H7 (cell line): ENCODE data around the gene RPL38. TPM values are rescaled to one million over a fixed set of nuclear protein-coding genes. Genes with fewer than 3 reads are reported as not detected.

Source experiments
- DNase-seq: peaks from one replicate; pipeline ENCODE4 v3.0.0; 2012
- H3K27me3 ChIP-seq: 2 replicates; pipeline ENCODE4 v1.6.0; 2011; ENCODE audit warnings: mild to moderate bottlenecking, low read length; ENCODE audit not compliant: control insufficient read depth, insufficient read depth
- H3K36me3 ChIP-seq: replicated peaks from 2 replicates; pipeline ENCODE4 v1.5.1; 2011; ENCODE audit warnings: low read length; ENCODE audit not compliant: control insufficient read depth, insufficient read depth
- H3K4me3 ChIP-seq: 2 replicates; pipeline ENCODE4 v1.5.1; 2011; ENCODE audit warnings: low read depth, mild to moderate bottlenecking, control low read depth, low read length, moderate library complexity; ENCODE audit not compliant: insufficient read depth
- total RNA-seq: library from RNA; depleted of rRNA; stranded (reverse); fragments of >200 nt; shearing (Covaris generic); gene quantifications from 2 replicates; pipeline ENCODE4 v1.2.3, GENCODE V29; 2014; rRNA removed

RPL38 gene
- total RNA-seq, result 1,534 and 2,134 TPM in 2 replicates

DNA sequence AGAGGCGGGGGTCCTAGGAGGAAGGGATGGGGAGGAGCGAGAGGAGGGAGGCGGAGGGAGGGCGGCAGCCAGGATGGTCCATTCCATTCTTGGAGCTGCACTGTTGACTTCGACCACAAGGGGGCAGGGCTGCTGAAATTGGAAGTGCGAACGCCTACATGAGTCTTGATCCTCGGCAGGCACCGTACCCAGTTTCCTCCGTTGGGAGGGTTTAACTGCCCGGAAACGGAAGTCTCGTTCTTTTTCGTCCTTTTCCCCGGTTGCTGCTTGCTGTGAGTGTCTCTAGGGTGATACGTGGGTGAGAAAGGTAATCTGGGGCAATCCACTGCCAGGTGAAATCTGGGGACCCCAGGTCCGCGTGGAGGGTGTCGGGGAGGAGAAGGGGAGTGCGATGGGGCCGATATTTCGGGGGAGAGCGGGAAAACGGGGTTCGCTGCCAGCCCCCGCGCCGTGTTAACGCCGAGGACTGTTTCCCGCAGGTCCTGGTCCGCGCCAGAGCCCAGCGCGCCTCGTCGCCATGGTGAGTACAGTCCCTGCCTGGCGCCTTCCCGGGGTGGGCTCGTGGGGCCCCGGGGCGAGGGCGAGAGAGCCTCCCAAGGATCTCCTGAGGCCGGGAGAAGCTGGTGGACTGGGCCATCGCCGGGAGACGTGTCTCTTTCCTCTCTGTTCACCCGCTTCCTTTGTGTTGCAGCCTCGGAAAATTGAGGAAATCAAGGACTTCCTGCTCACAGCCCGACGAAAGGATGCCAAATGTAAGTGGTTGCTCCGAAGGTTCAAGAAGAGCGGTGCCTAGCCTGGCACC is at the start of gene RPL38:
Gene RPL38, plus strand, starts transcription at position 240 of the 802 bp plus-strand sequence. Its CDS starts 278 bp downstream, at position 518.
- DNase-seq, result peak; percentile 98
- Histone ChIP-seq H3K36me3 (peaks cover 23% of the 10 kb centered on the region), H3K4me3 (peak within 1 kb of the TSS; percentile 91), H3K27me3 (peaks cover 14% of the 10 kb centered on the region)

DNA sequence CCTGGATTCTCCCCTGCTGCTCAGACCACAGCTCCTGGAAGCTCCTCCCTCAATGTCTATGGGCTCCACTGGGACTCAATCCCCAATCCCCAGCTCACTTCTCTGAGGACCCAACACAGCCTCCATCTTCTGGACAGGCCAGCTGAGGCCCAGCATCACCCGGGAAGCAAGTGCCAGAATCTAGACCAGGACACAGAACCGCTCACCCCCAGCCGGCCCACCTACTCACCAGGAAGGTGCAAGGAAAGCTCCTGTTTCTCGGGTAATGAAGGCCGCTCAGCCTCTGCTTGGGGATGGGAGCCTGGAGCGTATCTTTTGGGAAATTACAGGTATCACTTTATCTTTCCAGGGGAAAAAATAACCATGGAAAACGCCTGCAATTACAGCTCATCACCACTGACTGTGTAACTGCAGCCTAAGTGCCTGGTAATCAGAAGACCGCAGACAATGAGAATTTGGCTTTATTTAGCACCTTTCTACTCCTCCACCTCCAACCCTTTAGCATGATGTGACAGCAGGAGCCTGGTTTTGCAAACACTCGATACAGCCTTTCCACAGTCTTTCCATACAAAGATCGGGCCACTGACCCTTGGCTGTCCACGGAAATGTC is 49.6 kb upstream of the RPL38 start:
- DNase-seq, result no peak
- Histone ChIP-seq H3K27me3 (no peaks in the 10 kb centered on the region), H3K4me3 (no peak overlapping the region), H3K36me3 (no peaks in the 10 kb centered on the region)

DNA sequence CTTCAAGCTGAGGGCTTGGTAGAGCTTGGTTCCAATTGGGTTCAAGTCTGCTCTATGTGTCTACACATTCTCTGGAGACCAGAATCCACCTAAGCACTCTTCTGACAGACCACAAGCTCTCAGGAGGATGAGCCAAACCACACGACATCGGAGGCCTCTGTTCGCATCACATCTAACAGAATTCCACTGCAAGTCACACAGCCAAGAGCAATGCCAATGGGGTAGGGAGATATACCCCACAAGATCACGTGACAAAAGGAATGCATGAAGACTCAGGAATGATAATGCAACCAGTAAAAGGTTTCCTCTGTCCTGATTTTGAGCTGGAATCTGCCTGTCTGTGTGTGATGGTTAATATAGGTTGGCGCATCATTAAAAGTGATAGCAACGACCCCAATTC is 46.6 kb upstream of the RPL38 start:
- DNase-seq, result no peak
- Histone ChIP-seq H3K4me3 (no peak overlapping the region), H3K36me3 (no peaks in the 10 kb centered on the region), H3K27me3 (no peaks in the 10 kb centered on the region)

DNA sequence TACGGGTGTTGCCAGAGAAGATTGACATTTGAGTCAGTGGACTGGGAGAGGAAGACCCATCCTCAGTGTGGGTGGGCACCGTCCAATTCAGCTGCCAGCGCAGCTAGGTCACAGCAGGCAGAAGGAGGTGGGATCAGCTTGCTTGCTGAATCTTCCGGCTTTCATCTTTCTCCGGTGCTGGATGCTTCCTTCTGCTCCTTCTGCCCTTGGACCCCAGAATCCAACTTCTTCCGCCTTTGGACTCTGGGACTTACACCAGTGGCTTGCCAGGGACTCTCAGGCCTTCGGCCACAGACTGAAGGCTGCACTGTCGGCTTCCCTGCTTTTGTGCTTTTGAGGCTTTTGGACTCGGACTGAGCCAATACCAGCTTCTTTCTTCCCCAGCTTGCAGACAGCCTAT is 46.1 kb upstream of the RPL38 start:
- no peaks in the 10 kb centered on the region for H3K27me3 ChIP-seq
- DNase-seq, result no peak
- no peaks in the 10 kb centered on the region for H3K36me3 ChIP-seq
- H3K4me3 ChIP-seq, result no peak overlapping the region

DNA sequence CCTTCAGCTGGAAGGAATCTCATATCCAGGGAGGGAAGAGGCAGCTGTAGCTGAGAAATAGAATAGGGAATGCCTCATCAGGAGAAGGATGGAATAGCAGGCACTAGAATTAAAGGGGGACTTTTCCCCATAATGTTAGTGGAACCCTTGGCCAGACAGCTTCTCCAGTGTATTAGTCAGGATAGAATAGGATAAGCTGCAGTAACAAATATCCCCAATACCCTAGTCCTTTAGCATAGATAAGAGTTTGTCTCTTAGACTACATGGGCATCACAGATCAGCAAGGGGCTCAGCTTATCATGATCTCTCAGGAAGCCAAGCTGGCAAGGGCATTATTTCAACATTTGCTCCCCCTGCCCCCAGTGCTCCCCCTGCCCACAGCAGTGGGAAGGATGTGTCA is 44.7 kb upstream of the RPL38 start:
- no peaks in the 10 kb centered on the region for H3K27me3 ChIP-seq
- H3K4me3 ChIP-seq, result no peak overlapping the region
- DNase-seq, result no peak
- no peaks in the 10 kb centered on the region for H3K36me3 ChIP-seq

DNA sequence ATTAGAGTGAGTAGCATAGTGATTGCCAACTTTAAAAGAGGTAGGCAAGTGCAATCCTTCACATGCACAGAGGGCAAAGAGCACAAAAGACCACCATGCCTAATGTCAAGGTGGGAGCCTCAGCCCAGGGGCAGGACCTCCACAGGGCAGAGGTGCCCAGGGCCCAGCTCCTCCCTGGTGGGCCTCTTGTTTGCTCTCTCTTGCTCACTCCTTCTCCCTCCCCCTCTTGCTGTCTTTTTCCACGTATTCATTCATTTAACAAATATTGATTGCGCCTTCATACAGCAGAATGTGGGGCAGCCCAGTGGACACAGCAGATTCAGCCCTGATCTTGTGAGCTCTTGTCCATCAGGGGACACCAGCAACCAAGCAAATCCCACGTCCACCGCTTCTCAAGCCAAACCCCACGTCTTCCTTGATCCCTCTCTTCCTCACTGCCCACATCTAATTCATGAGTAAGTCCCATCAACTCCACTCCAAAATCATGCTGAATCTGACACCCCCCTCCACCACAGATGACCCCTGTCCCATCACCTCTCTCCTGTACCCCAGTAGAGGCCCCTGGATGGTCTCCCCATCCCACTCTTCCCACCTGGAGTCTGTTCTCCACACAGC is 44.1 kb upstream of the RPL38 start:
- Histone ChIP-seq H3K27me3 (no peaks in the 10 kb centered on the region), H3K36me3 (no peaks in the 10 kb centered on the region), H3K4me3 (no peak overlapping the region)
- DNase-seq, result no peak

DNA sequence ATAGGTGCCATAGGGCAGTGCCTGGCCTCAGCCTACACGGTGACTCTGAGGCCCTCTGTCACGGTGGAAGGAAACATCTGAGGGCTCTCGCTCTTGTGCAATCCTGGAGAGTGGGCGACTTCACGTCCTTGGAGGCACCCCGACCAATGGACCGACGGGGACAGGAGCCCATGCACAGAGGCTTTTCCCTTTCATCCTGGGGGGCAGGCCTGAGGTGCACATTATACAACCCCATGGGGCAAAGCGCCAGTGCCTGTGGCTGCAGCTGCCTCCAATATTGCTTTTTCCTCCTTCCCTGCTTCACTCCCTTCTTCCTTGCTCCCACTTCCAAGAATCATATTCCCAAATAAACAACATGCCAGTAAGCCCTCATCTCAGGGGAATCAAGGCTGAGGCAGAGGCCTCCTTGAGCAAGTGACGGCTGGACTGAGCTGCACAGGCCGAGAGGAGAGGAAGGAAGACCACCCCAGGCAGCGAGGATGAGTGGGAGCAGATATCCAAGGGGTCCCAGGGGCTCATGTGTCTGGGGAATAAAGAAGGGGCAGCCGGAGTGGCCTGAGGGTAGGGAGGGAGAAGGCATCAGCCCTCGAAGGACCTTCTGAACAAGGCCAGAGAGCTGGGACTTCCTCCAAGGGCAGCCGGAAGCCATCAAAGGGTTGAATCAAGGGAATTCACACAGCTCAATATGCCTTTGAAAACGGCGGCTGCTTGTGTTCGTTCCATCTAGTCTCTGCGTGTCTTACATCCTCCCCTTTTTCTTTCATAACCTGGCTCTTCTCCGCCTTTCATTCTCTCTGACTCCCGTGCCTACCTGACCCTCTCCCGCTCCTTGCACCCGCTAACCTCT is 42.6 kb upstream of the RPL38 start:
- Histone ChIP-seq H3K4me3 (no peak overlapping the region), H3K36me3 (no peaks in the 10 kb centered on the region), H3K27me3 (no peaks in the 10 kb centered on the region)
- DNase-seq, result no peak

DNA sequence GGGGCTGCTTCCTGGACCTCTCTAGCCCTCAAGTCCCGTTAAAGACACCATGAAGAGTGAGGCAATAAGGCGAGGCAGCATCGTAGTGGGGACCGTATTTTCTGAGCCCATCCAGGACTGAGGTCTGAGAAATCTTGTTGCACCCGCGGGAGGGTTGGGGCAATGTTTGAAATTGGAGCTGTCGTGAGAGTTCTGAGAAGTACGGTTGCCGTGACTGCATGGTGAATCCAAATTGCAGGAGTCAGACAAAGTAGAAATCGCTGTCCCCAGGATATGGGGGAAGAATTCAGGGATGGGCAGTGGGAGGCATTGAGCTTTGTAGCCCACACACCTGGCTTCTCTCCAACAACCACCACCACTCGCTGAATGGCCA is 42.0 kb upstream of the RPL38 start:
- no peak overlapping the region for H3K4me3 ChIP-seq
- no peaks in the 10 kb centered on the region for H3K27me3 ChIP-seq
- no peaks in the 10 kb centered on the region for H3K36me3 ChIP-seq
- DNase-seq, result no peak

DNA sequence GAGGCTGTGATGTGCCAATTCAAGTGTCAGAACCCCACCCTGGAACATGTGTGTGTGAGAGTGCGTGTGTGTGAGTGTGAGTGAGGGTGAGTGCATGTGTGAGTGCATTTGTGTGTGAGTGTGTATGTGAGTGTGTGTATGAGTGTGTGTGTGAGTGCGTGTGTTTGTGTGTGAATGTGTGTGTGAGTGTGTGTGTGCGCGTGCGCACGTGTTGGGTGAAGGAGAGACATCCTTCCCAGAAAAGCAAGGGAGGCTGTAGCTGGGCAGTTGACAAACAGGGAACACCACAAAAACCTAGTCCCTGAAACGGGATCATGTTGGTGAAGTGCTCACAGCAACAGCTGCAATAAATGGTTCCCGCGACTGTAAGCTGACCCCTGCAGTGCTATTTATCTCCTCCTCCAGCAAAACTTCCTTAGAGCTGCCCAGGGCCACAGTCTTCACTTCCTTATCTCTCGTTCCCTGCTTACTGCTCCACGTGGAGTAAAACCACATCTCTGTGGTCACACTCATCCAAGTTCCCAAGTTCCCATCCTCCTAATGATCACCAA is 40.1 kb upstream of the RPL38 start:
- DNase-seq, result no peak
- Histone ChIP-seq H3K36me3 (no peaks in the 10 kb centered on the region), H3K27me3 (no peaks in the 10 kb centered on the region), H3K4me3 (no peak overlapping the region)

DNA sequence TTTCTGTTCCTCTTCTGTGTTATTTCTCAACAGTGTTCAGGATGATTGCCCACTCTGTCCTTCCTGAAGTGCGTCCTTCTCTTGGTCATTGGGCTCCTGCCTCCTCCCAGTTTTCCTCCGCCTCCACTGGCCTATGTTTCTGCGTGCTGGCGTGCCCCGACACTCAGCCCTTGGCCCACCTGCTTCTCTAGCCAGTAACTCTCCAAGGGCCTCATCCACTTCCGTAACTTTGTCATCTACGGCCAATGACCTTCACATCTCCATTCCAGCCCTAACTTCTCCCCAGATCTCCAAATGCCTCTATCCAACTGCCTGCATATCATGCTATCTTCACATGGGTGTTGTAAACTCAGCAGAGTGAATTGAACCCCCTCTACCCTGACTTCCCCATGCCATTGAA is 39.6 kb upstream of the RPL38 start:
- Histone ChIP-seq H3K36me3 (no peaks in the 10 kb centered on the region), H3K27me3 (no peaks in the 10 kb centered on the region), H3K4me3 (no peak overlapping the region)
- DNase-seq, result no peak

DNA sequence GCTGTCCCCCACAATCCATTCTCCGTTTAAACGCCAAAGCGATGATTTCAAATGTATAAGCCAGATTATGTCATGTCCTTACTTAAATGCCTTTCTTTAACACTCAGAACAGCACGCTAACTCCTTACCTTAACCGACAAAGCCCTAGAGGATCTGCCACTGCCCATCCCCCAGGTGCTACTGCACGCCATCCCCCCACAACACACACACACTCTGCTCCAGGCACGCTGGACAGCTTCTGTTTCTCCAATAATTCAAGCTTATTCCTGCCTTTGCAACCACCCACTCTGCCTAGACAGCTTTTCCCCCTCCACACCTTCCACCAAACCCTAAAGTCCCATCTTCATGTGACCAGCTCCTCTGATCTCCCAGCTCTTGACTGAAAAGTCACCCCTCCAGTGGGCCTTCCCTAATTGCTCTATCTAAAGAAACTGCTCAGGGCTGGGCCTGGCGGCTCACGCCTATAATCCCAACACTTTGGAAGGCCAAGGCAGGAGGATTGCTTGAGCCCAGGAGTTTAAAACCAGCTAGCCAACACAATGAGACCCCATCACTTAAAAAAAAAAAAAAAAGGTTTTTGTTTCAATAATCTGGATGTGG is 38.9 kb upstream of the RPL38 start:
- no peak for DNase-seq
- Histone ChIP-seq H3K27me3 (no peaks in the 10 kb centered on the region), H3K4me3 (no peak overlapping the region), H3K36me3 (no peaks in the 10 kb centered on the region)

DNA sequence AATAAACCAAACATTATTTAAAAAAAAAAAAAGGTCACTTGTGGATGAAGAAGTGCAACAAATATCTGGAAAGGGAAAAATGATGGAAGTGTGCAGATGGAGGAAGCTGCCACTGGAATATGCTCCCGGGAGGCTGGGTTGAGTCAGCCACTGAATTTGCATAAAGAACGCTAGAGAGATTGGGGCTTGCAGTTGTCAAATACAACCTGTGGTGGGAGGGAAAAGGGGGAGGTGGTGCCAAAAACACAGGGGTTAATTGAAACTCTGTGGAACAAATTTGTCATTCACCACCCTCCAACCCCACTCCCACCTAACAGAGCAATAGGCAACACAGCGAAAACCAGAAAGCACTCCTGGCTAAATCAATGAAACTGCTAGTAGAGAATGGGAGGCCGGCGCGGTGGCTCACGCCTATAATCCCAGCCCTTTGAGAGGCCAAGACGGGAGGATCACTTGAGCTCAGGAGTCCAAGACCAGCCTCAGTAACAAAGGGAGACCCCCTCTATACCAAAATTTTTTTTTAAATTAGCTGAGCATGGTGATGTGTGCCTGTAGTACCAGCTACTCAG is 37.6 kb upstream of the RPL38 start:
- no peaks in the 10 kb centered on the region for H3K36me3 ChIP-seq
- H3K27me3 ChIP-seq, result no peaks in the 10 kb centered on the region
- peak; percentile 10 for DNase-seq
- no peak overlapping the region for H3K4me3 ChIP-seq

DNA sequence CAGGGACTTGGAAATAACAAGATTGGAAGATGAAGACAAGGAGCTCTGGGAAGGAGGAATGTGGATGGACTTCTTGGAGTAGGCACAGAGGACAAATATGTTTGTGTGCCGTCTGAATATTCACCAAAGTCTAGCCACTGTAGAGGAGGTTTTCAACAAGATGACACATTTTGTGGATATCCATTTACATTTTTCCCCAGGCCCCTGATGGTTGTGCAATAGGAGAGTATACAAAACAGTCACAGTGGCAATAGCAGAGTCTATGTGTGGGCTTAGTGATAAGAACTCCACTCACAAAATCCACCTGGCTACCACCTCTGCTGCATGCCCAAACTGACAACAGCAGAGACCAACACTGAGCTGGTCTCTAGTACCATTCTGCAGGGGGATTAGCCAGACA is 32.6 kb upstream of the RPL38 start:
- no peak for DNase-seq
- Histone ChIP-seq H3K4me3 (no peak overlapping the region), H3K27me3 (no peaks in the 10 kb centered on the region), H3K36me3 (no peaks in the 10 kb centered on the region)

DNA sequence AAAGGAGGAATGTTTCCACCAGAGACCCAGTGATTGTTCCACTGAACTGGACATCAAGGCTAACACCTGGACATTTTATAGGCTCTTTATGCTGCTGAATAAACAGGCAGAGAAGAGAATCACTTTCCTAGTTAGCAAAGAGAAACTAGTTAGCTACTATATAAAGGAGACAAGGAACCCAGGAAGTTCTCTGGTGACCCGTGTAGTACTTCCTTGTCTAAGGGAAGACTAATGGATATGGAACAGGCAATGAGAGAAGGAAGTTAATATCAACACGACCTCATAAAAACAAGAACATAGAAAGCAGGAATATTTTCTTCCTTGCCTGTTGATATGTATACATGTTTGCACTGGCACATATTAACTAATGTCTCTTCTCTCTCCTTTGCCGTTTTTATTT is 30.8 kb upstream of the RPL38 start:
- DNase-seq, result no peak
- H3K27me3 ChIP-seq, result no peaks in the 10 kb centered on the region
- no peak overlapping the region for H3K4me3 ChIP-seq
- H3K36me3 ChIP-seq, result no peaks in the 10 kb centered on the region
